ENCODE data around the gene NEUROD6.

Gene NEUROD6

DNA sequence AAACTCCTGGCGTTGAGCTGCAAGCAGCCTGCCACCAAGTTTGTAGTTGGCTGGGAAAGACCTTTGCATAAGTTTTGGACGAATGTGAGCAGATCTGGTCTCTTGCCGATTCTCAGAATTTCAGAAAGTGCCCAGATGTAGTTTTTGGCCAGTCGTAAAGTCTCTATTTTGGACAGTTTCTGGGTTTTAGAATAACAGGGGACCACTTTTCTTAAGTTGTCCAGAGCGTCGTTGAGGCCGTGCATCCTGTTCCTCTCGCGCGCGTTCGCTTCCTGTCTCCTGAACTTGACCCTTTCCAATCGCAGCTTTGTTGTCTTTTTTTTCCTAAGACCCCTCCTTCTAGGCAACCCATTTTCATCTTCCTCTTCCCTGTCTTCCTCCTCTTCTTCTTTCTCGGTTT lies 1.8 kb downstream of the NEUROD6 start:
- Histone ChIP-seq H3K36me3 (ENCODE audit: control insufficient read depth in 2 of 2, insufficient read depth in 1 of 2, low read length in 2 of 2) (no peaks in the 10 kb centered on the region), H3K4me1 (ENCODE audit: control insufficient read depth, insufficient read depth, low read length) (peaks cover 14% of the 10 kb centered on the region), H3K27ac (ENCODE audit: extremely low read depth, low read depth, low read length) (no peak overlapping the region), H3K4me3 (ENCODE audit: low read depth, low read length) (no peak overlapping the region), H3K9me3 (ENCODE audit: control insufficient read depth, insufficient read depth, low read depth, low read length) (no peaks in the 10 kb centered on the region)
- TF ChIP-seq ZNF600 (tag by site-specific recombination; IDR thresholded peaks at IDR 0.05), result no peak
- no peak for TF ChIP-seq ZSCAN23 (tag by site-specific recombination; IDR thresholded peaks at IDR 0.05)
- no peak for TF ChIP-seq TCF7L2 (IDR thresholded peaks at IDR 0.05; ENCODE audit: borderline replicate concordance, low read depth, low read length)
- TF ChIP-seq, protein P1, sequence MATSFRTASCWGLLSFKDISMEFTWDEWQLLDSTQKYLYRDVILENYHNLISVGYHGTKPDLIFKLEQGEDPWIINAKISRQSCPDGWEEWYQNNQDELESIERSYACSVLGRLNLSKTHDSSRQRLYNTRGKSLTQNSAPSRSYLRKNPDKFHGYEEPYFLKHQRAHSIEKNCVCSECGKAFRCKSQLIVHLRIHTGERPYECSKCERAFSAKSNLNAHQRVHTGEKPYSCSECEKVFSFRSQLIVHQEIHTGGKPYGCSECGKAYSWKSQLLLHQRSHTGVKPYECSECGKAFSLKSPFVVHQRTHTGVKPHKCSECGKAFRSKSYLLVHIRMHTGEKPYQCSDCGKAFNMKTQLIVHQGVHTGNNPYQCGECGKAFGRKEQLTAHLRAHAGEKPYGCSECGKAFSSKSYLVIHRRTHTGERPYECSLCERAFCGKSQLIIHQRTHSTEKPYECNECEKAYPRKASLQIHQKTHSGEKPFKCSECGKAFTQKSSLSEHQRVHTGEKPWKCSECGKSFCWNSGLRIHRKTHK (tag by site-specific recombination; IDR thresholded peaks at IDR 0.05), result no peak
- no peak for TF ChIP-seq ZNF211 (tag by site-specific recombination; IDR thresholded peaks at IDR 0.05; ENCODE audit: low read depth)
- ChIA-PET CTCF (no interaction called here), POLR2A (no interaction called here)

DNA sequence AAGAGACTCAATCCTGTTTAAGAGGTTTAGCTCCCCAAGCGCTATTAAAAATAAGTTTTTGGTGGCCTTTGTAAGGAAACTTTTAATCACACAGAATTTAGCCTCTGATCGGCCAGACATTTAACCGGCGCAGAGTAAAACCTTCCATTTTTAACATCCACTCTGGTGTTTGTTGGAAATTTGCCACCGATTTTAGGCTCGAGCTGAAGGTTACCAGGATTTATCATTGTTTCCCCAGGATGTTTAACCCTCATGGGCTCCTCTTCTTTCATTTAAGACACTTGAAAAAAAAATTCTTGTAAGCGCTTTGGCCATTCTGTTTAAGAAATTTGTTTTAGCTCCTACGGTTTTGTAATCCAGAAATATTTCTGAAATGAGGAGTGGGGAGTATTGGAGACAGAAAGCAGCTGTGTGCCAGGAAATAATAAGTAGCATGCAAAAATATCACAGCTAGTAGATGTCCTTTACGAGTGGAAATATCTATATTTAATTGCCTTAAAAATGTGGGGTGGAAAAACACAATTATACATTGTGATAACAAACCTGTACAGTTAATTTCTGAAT lies 3.4 kb downstream of the NEUROD6 start:
- no peak overlapping the region for H3K4me3 ChIP-seq (ENCODE audit: low read depth, low read length)
- peaks cover 9% of the 10 kb centered on the region for H3K4me1 ChIP-seq (ENCODE audit: control insufficient read depth, insufficient read depth, low read length)
- TF ChIP-seq ZNF529 (tag by site-specific recombination; IDR thresholded peaks at IDR 0.05; ENCODE audit: insufficient replicate concordance), result no peak
- ChIA-PET POLR2A (no interaction called here), CTCF (interaction anchor here (0.8 kb wide), 1 partner anchor 106 kb away, joined by 3 read pairs; no protein-coding TSS in a partner anchor)
- no peaks in the 10 kb centered on the region for H3K36me3 ChIP-seq (ENCODE audit: control insufficient read depth in 2 of 2, insufficient read depth in 1 of 2, low read length in 2 of 2)
- no peaks in the 10 kb centered on the region for H3K9me3 ChIP-seq (ENCODE audit: control insufficient read depth, insufficient read depth, low read depth, low read length)
- no peak overlapping the region for H3K27ac ChIP-seq (ENCODE audit: extremely low read depth, low read depth, low read length)

DNA sequence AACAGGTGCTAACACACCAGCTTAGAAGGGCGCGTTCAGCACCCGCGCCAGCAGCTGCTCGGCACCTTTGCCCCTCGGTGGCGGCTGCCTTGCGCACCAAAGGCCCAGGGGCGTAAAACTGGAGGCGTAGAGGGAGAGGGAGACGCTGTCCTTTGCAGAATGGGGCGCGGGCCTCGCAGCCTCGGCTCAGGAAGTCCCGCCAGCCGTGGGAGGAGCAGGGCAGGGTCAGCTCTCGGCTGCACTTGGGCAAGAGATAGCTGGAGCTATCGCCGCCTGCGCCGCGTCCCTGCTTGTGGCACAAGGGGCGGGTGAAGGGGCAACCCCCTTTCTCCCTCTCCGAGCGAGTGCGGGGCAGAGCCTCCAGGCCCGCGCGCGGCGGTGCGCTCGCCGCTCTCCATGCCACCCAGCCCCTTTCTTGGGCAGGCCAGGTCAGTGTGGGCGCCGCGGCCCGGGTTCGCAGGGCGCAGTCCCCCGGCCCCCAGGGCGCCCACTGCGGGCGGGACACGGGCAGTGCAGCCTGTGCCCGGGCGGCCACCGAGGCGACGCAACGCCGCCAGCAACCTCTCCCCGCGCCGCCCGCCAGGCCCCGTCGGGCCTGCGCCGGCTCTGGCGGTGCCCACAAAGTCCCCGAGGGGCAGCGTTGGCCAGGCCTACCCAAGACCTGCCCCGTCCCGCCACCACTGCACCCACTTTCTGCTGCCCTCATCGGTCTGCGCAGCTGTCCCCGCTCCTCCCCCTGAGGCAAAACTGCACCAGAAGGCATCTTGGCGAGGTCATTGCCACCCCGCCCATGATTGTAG lies 4.1 kb downstream of the NEUROD6 start:
- no peak overlapping the region for H3K4me3 ChIP-seq (ENCODE audit: low read depth, low read length)
- H3K9me3 ChIP-seq (ENCODE audit: control insufficient read depth, insufficient read depth, low read depth, low read length), result no peaks in the 10 kb centered on the region
- no peaks in the 10 kb centered on the region for H3K36me3 ChIP-seq (ENCODE audit: control insufficient read depth in 2 of 2, insufficient read depth in 1 of 2, low read length in 2 of 2)
- no peak overlapping the region for H3K27ac ChIP-seq (ENCODE audit: extremely low read depth, low read depth, low read length)
- H3K4me1 ChIP-seq (ENCODE audit: control insufficient read depth, insufficient read depth, low read length), result peaks cover 5% of the 10 kb centered on the region; the same call in 1 of the 2 replicates
- ChIA-PET CTCF (no interaction called here), POLR2A (no interaction called here)
- TF ChIP-seq, protein P2, sequence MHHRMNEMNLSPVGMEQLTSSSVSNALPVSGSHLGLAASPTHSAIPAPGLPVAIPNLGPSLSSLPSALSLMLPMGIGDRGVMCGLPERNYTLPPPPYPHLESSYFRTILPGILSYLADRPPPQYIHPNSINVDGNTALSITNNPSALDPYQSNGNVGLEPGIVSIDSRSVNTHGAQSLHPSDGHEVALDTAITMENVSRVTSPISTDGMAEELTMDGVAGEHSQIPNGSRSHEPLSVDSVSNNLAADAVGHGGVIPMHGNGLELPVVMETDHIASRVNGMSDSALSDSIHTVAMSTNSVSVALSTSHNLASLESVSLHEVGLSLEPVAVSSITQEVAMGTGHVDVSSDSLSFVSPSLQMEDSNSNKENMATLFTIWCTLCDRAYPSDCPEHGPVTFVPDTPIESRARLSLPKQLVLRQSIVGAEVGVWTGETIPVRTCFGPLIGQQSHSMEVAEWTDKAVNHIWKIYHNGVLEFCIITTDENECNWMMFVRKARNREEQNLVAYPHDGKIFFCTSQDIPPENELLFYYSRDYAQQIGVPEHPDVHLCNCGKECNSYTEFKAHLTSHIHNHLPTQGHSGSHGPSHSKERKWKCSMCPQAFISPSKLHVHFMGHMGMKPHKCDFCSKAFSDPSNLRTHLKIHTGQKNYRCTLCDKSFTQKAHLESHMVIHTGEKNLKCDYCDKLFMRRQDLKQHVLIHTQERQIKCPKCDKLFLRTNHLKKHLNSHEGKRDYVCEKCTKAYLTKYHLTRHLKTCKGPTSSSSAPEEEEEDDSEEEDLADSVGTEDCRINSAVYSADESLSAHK (tag by site-specific recombination; IDR thresholded peaks at IDR 0.05), result no peak
- TF ChIP-seq MEIS1 (CRISPR knock-in tag; IDR thresholded peaks at IDR 0.05; ENCODE audit: borderline replicate concordance) (no peak), ZNF426 (tag by site-specific recombination; IDR thresholded peaks at IDR 0.05) (no peak), KLF10 (tag by site-specific recombination; IDR thresholded peaks at IDR 0.05) (no peak), ZNF654 (tag by site-specific recombination; IDR thresholded peaks at IDR 0.05; ENCODE audit: low read depth) (no peak), ZNF747 (tag by site-specific recombination; IDR thresholded peaks at IDR 0.05) (no peak), ZNF549 (tag by site-specific recombination; IDR thresholded peaks at IDR 0.05) (no peak), ZXDB (tag by site-specific recombination; IDR thresholded peaks at IDR 0.05) (no peak), ZNF558 (tag by site-specific recombination; IDR thresholded peaks at IDR 0.05) (no peak), ZNF324 (tag by site-specific recombination; IDR thresholded peaks at IDR 0.05) (no peak)
- TF ChIP-seq, protein P3, sequence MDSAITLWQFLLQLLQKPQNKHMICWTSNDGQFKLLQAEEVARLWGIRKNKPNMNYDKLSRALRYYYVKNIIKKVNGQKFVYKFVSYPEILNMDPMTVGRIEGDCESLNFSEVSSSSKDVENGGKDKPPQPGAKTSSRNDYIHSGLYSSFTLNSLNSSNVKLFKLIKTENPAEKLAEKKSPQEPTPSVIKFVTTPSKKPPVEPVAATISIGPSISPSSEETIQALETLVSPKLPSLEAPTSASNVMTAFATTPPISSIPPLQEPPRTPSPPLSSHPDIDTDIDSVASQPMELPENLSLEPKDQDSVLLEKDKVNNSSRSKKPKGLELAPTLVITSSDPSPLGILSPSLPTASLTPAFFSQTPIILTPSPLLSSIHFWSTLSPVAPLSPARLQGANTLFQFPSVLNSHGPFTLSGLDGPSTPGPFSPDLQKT (IDR thresholded peaks at IDR 0.05; ENCODE audit: borderline replicate concordance, low read depth, low read length), result no peak
- TF ChIP-seq, protein P4, sequence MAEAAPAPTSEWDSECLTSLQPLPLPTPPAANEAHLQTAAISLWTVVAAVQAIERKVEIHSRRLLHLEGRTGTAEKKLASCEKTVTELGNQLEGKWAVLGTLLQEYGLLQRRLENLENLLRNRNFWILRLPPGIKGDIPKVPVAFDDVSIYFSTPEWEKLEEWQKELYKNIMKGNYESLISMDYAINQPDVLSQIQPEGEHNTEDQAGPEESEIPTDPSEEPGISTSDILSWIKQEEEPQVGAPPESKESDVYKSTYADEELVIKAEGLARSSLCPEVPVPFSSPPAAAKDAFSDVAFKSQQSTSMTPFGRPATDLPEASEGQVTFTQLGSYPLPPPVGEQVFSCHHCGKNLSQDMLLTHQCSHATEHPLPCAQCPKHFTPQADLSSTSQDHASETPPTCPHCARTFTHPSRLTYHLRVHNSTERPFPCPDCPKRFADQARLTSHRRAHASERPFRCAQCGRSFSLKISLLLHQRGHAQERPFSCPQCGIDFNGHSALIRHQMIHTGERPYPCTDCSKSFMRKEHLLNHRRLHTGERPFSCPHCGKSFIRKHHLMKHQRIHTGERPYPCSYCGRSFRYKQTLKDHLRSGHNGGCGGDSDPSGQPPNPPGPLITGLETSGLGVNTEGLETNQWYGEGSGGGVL (tag by site-specific recombination; IDR thresholded peaks at IDR 0.05), result no peak
- TF ChIP-seq, protein P5, sequence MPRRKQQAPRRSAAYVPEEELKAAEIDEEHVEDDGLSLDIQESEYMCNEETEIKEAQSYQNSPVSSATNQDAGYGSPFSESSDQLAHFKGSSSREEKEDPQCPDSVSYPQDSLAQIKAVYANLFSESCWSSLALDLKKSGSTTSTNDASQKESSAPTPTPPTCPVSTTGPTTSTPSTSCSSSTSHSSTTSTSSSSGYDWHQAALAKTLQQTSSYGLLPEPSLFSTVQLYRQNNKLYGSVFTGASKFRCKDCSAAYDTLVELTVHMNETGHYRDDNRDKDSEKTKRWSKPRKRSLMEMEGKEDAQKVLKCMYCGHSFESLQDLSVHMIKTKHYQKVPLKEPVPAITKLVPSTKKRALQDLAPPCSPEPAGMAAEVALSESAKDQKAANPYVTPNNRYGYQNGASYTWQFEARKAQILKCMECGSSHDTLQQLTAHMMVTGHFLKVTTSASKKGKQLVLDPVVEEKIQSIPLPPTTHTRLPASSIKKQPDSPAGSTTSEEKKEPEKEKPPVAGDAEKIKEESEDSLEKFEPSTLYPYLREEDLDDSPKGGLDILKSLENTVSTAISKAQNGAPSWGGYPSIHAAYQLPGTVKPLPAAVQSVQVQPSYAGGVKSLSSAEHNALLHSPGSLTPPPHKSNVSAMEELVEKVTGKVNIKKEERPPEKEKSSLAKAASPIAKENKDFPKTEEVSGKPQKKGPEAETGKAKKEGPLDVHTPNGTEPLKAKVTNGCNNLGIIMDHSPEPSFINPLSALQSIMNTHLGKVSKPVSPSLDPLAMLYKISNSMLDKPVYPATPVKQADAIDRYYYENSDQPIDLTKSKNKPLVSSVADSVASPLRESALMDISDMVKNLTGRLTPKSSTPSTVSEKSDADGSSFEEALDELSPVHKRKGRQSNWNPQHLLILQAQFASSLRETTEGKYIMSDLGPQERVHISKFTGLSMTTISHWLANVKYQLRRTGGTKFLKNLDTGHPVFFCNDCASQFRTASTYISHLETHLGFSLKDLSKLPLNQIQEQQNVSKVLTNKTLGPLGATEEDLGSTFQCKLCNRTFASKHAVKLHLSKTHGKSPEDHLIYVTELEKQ (tag by site-specific recombination; IDR thresholded peaks at IDR 0.05; ENCODE audit: borderline replicate concordance), result no peak
